Jurkat, Clone E6-1 (cell line): ENCODE measurements around the gene TBC1D9B.

Experiments
- DNase-seq: peaks from one replicate; pipeline ENCODE4 v3.0.0-alpha.2; 2011; ENCODE audit warnings: low read depth, low spot score
- H3K4me3 ChIP-seq: 2 replicates; pipeline ENCODE4 v1.5.1; 2011; ENCODE audit warnings: mild to moderate bottlenecking, low read length, control low read depth, moderate library complexity

The TBC1D9B gene

GRCh38 chr5:179889885-179890284 lies 17.8 kb downstream of the TBC1D9B start:
- DNase-seq, result no peak
- H3K4me3 ChIP-seq, result no peak overlapping the region

GRCh38 chr5:179887802-179888201 lies 19.9 kb downstream of the TBC1D9B start:
- no peak for DNase-seq
- H3K4me3 ChIP-seq, result no peak overlapping the region

- H3K4me3 ChIP-seq, result no peak overlapping the region
- DNase-seq, result no peak
Measured at GRCh38 chr5:179887095-179887494, 20.6 kb downstream of the TBC1D9B start.

GRCh38 chr5:179886190-179886911 lies 21.3 kb downstream of the TBC1D9B start:
- no peak overlapping the region for H3K4me3 ChIP-seq
- DNase-seq, result no peak

GRCh38 chr5:179885491-179886090 lies 22.1 kb downstream of the TBC1D9B start:
- DNase-seq, result no peak
- no peak overlapping the region for H3K4me3 ChIP-seq

- no peak overlapping the region for H3K4me3 ChIP-seq
- no peak for DNase-seq
Measured at GRCh38 chr5:179883163-179883562, 24.5 kb downstream of the TBC1D9B start.

- no peak for DNase-seq
- no peak overlapping the region for H3K4me3 ChIP-seq
Measured at GRCh38 chr5:179882338-179882737, 25.4 kb downstream of the TBC1D9B start.

GRCh38 chr5:179880848-179881590 lies 26.7 kb downstream of the TBC1D9B start:
- H3K4me3 ChIP-seq, result no peak overlapping the region
- DNase-seq, result no peak

- DNase-seq, result no peak
- H3K4me3 ChIP-seq, result no peak overlapping the region
Measured at GRCh38 chr5:179880066-179880650, 27.5 kb downstream of the TBC1D9B start.

- H3K4me3 ChIP-seq, result no peak overlapping the region
- no peak for DNase-seq
Measured at GRCh38 chr5:179879690-179880010, 28.0 kb downstream of the TBC1D9B start.

GRCh38 chr5:179879003-179879689 lies 28.6 kb downstream of the TBC1D9B start:
- no peak for DNase-seq
- H3K4me3 ChIP-seq, result no peak overlapping the region

GRCh38 chr5:179878222-179879002 lies 29.3 kb downstream of the TBC1D9B start:
- H3K4me3 ChIP-seq, result no peak overlapping the region
- DNase-seq, result no peak

- no peak for DNase-seq
Measured at GRCh38 chr5:179876610-179876952, 31.1 kb downstream of the TBC1D9B start.

GRCh38 chr5:179875741-179876609 lies 31.7 kb downstream of the TBC1D9B start:
- DNase-seq, result no peak

More at GRCh38 chr5:179876610-179876952, 31.1 kb downstream of the TBC1D9B start:
- H3K4me3 ChIP-seq, result no peak overlapping the region

GRCh38 chr5:179874536-179875292 lies 33.0 kb downstream of the TBC1D9B start:
- H3K4me3 ChIP-seq, result no peak overlapping the region
- no peak for DNase-seq

More at GRCh38 chr5:179875741-179876609, 31.7 kb downstream of the TBC1D9B start:
- no peak overlapping the region for H3K4me3 ChIP-seq

GRCh38 chr5:179874136-179874535 lies 33.6 kb downstream of the TBC1D9B start:
- DNase-seq, result no peak
- no peak overlapping the region for H3K4me3 ChIP-seq

GRCh38 chr5:179873588-179874110 lies 34.0 kb downstream of the TBC1D9B start:
- no peak for DNase-seq
- no peak overlapping the region for H3K4me3 ChIP-seq
